A172 (cell line): ENCODE data around the gene ENOX1. TPM values are rescaled to one million over a fixed set of nuclear protein-coding genes. Genes with fewer than 3 reads are reported as not detected.

Experiments
- DNase-seq: peaks from one replicate; pipeline ENCODE4 v3.0.0-alpha.2; 2015; ENCODE audit warnings: low spot score
- total RNA-seq: library from RNA; depleted of rRNA; stranded (reverse); fragments of >200 nt; shearing (Covaris generic); gene quantifications from 2 replicates; pipeline ENCODE4 v1.2.3, GENCODE V29; 2014

Gene ENOX1
- total RNA-seq, 1 experiment from 2014 or later = not detected

- DNase-seq = no peak
Measured at GRCh38 chr13:43744261-43745031, 42.3 kb downstream of the ENOX1 start.

DNA sequence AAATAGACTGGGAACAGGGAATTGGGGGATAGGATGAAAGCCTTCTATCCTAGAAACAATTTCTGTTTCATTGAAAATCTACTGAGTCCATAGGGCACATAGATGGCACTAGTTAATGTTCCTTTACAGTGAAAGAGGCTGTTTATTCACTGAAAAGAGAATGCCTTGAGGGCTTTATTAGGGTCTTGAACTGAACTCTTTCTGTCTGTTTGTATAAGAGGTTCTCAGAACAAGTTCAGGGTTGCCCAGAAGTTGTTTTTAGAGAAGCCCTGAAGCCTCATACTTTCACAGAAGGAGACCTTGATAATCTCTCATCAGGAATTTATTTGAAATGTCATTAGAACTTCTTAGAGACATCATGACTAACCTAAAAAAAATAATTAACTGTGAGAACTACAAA lies 43.9 kb downstream of the ENOX1 start:
- no peak for DNase-seq

DNA sequence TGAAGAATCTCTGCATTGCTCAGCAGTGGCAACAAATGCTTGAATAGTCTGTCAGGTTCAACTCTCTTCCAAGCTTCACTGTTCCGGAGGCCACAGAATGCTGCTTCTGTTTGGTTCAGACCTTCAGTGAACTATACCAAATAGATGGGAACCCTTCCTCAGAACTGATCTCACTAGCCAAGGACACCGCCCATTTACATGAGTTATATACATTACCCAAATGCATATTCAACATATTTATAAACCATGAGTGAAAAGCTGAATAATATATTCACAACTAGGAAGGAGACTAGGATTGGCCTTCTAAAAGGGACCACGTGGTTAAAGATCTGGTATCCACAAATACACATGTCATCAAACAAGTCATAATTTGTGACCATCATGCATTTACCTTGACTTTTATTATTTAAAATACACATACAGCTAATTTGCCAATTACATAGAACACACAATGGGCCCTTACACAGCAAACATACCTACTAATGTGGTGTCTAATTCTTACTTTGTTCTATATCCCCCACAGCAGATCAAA lies 49.3 kb downstream of the ENOX1 start:
- DNase-seq = no peak

- no peak for DNase-seq
Measured at GRCh38 chr13:43732726-43733125, 54.0 kb downstream of the ENOX1 start.

GRCh38 chr13:43731296-43731695 lies 55.5 kb downstream of the ENOX1 start:
- DNase-seq = no peak

- DNase-seq = no peak
Measured at GRCh38 chr13:43730642-43731041, 56.1 kb downstream of the ENOX1 start.

GRCh38 chr13:43728421-43728820 lies 58.4 kb downstream of the ENOX1 start:
- no peak for DNase-seq

DNA sequence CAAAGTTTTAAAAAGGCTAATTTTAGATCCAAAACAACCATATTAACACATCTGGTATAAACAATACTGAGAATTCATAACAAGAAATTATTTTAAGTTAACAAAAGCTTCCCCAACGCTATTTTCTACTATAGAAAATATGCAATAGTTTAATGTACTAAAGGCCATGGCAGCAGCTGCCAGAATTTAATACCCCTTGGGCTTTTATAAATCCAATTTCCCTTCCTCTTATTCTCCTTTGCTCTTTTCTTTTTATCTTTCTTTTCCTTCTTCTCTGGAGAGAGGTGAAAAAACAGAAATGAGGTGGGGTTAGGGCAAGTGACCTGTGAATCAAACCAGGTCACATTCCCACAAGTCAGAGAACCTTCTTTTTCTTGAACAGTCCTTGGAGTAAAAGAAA lies 58.9 kb downstream of the ENOX1 start:
- DNase-seq = no peak

DNA sequence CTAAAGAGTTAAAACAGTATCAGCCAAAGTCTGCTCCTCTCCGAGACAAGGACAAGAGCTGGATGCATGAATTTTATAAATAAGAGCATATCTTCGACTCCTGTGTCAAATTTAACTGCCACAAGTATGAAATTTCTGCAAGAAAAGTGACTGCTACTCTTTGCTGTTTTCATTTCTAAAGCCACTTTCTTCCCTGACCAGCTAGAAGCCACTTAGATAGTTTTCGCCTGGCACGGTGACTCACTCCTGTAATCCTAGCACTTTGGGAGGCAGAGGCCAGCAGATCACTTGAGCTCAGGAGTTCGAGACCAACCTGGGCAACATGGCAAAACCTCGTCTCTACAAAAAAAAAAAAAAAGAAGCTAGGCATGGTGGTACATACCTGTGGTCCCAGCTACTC lies 61.3 kb downstream of the ENOX1 start:
- no peak for DNase-seq

DNA sequence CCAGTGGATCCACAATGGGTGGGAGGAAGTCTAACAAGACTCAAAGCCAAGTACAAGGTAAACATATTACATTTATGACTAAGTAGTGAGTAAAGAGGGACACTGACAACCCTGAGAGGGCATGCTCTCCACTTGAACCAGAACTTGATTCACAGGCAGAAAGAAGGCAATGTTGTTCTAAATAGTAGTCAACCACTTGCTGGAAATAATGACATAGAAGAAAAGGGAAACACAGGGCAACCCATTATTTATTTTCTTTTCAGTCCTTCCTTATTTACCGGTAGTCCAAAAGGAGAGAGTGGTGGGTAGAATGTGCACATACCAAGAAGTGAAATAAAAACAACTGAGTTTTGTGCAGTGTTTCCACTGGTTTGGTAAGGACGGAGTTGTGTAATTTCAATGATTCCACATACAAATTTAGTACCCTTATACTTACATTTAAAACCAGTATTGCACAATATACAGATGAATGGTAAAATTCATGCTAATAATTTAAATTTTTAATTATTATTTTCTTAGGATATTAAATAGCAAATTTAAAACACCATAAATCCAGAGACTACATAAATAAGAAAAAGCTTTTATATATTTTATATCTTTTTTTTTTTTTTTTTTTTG lies 65.9 kb downstream of the ENOX1 start:
- no peak for DNase-seq

GRCh38 chr13:43698758-43699157 lies 88.0 kb downstream of the ENOX1 start:
- no peak for DNase-seq

DNA sequence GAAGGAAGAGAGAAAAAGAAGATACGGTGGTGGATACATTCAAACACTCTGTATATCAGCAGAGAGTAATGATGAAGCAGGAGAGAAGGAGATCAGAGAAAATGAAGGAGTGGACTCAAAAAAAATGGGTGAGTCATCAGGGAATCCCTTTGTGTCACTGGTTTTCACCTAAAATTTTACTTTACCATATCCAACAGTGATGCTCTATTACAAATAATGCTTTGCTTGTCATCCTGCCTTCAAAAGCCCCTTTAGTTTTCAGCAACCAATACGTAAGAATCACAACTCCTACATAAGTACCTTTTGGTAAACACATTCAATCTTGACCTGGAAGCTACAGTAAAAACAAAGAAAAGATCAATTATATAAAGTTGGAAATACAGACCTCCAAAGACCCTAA lies 88.8 kb downstream of the ENOX1 start:
- no peak for DNase-seq

DNA sequence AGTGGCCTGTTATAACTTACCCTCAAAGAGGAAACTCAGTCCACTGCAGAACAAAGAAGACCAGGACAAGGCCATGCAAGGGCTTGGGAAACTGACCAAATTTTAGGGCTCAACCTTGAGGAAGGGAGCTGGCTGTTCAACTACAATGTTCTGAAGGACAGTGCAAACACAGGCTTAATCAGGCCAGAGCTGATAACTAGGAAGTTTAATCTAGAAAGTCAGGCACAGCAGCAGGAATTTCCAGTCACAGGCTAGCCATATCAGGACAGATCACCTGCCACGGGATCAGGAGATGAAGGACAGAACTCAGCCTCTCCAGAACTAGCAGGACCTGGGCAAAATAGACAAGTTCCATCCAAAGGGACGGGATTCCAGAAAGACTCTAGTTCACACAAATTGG lies 89.4 kb downstream of the ENOX1 start:
- DNase-seq = no peak

DNA sequence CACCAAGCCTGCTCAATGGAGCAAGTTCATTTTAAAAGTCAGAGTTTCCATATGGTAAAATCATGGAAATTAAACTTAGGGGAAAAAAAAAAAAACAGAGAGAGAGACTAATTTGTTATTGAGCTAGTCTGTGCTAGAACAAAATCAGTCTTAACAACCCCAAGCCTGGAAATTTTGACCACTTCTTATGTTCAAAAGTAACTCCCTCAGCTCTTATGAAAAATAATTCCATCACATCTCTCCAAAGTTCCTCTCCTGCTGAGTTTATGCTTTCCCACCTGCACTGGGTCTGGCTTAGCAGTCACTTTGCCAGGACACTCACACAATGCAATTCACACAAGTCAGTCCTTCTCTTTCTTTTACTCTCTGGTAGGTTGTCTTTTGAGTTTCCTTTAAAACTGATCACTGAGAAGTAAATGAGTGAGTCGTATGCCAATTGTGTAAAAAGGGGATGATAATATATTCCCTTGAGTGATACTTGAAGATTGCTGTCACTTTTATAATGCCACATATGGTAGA lies 92.6 kb downstream of the ENOX1 start:
- no peak for DNase-seq

GRCh38 chr13:43693639-43694038 lies 93.1 kb downstream of the ENOX1 start:
- no peak for DNase-seq

GRCh38 chr13:43688227-43688907 lies 98.4 kb downstream of the ENOX1 start:
- DNase-seq = no peak

- no peak for DNase-seq
Measured at GRCh38 chr13:43687038-43687437, 99.7 kb downstream of the ENOX1 start.

DNA sequence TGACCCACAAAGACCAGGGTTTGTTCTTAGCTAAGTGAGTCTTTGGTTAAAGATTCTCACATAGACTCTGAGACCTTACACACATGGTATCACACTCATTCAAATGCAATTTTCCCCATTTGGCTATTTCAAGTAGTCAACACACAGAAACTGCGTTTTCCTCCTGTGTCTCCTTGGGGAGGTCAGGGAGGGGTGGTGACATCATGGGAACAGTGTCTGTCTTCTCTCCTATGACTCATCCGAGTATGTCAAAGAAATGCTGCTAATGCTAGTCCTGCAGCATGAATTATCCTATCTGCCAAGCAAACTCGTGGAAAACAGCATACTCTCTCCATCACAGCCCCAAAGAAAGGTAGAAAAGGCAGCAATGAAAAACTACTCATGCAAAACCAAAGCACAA lies 100.2 kb downstream of the ENOX1 start:
- peak; percentile 79 for DNase-seq

DNA sequence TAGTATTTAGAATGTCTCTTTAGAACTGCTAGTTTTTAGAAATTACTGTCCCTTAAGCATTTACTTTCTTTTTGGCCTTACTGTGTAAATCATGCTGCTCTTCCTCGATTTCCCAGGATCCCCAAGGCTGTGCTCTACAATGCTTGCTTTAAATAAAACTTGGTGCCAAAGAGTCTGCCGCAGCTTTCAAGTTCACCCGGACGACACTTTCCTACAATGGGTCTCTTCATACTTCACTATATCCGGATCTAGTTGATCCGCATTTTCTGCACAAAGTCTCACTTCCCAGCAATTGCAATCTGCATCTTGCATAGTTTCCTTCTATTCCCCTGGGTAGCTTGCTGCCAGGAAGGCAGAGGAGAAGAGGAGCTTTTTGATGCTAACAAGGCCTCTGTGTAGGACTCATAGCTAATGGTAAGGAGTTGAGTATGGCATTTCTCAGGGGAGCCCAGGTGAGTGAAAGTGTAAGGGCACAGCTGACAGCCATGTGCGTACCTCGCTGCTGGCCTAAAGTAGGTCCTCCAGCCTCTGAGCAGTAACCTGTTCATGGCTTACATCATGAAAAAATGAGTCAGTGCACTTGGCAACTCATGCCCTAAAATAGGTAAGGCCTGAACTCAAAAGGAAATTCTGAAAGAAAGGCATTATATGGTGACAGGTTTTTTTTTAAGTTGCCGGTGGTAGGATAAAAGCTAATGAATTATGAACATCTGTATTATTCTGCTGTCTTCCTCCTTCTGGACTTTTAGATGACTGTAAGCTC lies 101.6 kb downstream of the ENOX1 start:
- DNase-seq = no peak

GRCh38 chr13:43682701-43683100 lies 104.1 kb downstream of the ENOX1 start:
- no peak for DNase-seq

GRCh38 chr13:43676320-43676719 lies 110.5 kb downstream of the ENOX1 start:
- DNase-seq = no peak

DNA sequence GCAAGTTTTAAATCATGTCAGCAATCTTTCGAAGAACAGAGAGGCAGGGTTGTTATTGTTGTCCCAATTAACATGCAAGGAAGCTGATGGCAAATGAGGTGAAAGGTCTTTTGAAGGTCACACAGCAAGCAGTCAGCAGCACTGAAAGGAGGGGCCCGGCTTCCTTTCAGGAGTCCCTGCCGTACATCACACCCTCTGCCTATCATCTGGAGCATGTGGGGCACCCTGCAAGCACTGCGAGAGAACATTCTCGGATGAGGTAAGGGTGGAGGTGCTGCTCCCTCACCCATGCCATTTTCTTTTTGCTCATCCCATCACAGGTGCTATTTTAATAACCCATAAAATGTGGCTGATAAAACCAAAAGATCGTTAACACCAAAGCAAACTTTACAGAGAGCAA lies 111.2 kb downstream of the ENOX1 start:
- no peak for DNase-seq
